MM.1S (cell line): ENCODE data around the gene CUL5.
A peak's percentile ranks its signal among the peaks of the same experiment; 100 is the strongest.
"Not testable (repeated sequence)": the region's sequence is repeated elsewhere in the genome, so short reads cannot be mapped to it uniquely, and the experiment has no call there.

ENCODE experiments used
- DNase-seq: peaks from one replicate; pipeline ENCODE4 v3.0.0-alpha.2; 2015
- H2AFZ ChIP-seq: fragments of 300-600 bp; sonication (generic); 2 replicates; pipeline ENCODE4 v1.6.0; 2016; ENCODE audit warnings: antibody characterized with exemption, low read length
- H3F3A ChIP-seq: fragments of 300-600 bp; sonication (generic); 2 replicates; pipeline ENCODE4 v1.6.1; 2016; ENCODE audit warnings: mild to moderate bottlenecking, antibody characterized with exemption, low read length, moderate library complexity, mixed read lengths; ENCODE audit not compliant: insufficient read depth
- H3K27ac ChIP-seq: fragments of 300-600 bp; sonication (generic); 2 replicates; pipeline ENCODE4 v1.5.1; 2016; ENCODE audit warnings: mild to moderate bottlenecking, low read length
- H3K27me3 ChIP-seq: fragments of 300-600 bp; sonication (generic); replicated peaks from 2 replicates; pipeline ENCODE4 v1.6.0; 2016; ENCODE audit warnings: low read length; ENCODE audit not compliant: insufficient read depth
- H3K36me3 ChIP-seq: fragments of 300-600 bp; sonication (generic); replicated peaks from 2 replicates; pipeline ENCODE4 v1.6.1; 2016; ENCODE audit warnings: mild to moderate bottlenecking, low read length, mixed read lengths; ENCODE audit not compliant: insufficient read depth
- H3K4me1 ChIP-seq: fragments of 300-600 bp; sonication (generic); 2 replicates; pipeline ENCODE4 v1.6.1; 2016; ENCODE audit warnings: low read length, mixed read lengths
- H3K4me2 ChIP-seq: fragments of 300-600 bp; sonication (generic); 2 replicates; pipeline ENCODE4 v1.6.0; 2016; ENCODE audit warnings: low read depth, low read length
- H3K4me3 ChIP-seq: fragments of 300-600 bp; sonication (generic); 2 replicates; pipeline ENCODE4 v1.5.1; 2016; ENCODE audit warnings: low read length, mixed read lengths
- H3K79me2 ChIP-seq: fragments of 300-600 bp; sonication (generic); 2 replicates; pipeline ENCODE4 v1.6.1; 2016; ENCODE audit warnings: mixed run types, low read length, mixed read lengths
- H3K9ac ChIP-seq: fragments of 300-600 bp; sonication (generic); 2 replicates; pipeline ENCODE4 v1.6.1; 2016; ENCODE audit warnings: low read length, mixed read lengths
- H3K9me2 ChIP-seq: fragments of 300-600 bp; sonication (generic); replicated peaks from 2 replicates; pipeline ENCODE4 v1.6.1; 2016; ENCODE audit warnings: mild to moderate bottlenecking, low read length, mixed read lengths; ENCODE audit not compliant: insufficient read depth
- H3K9me3 ChIP-seq: fragments of 300-600 bp; sonication (generic); replicated peaks from 2 replicates; pipeline ENCODE4 v1.6.1; 2016; ENCODE audit warnings: mild to moderate bottlenecking, low read length, mixed read lengths; ENCODE audit not compliant: insufficient read depth
- H4K20me1 ChIP-seq: fragments of 300-600 bp; sonication (generic); 2 replicates; pipeline ENCODE4 v1.6.1; 2016; ENCODE audit warnings: mild to moderate bottlenecking, low read length, moderate library complexity, mixed read lengths; ENCODE audit not compliant: insufficient read depth
- CTCF ChIP-seq: fragments of 300-600 bp; sonication (generic); IDR thresholded peaks from 2 replicates; pipeline ENCODE4 v1.5.1; 2016; ENCODE audit warnings: antibody characterized with exemption, low read length, mixed read lengths
- EZH2 ChIP-seq: fragments of 300-600 bp; sonication (generic); optimal IDR thresholded peaks from 2 replicates; pipeline ENCODE3; 2017; ENCODE audit warnings: low read depth, mild to moderate bottlenecking, antibody characterized with exemption, low read length, mixed read lengths
- EZH2phosphoT487 ChIP-seq: fragments of 300-600 bp; sonication (generic); IDR thresholded peaks from 2 replicates; pipeline ENCODE4 v1.6.1; 2018; ENCODE audit warnings: antibody characterized with exemption, low read length

CUL5 gene

DNA sequence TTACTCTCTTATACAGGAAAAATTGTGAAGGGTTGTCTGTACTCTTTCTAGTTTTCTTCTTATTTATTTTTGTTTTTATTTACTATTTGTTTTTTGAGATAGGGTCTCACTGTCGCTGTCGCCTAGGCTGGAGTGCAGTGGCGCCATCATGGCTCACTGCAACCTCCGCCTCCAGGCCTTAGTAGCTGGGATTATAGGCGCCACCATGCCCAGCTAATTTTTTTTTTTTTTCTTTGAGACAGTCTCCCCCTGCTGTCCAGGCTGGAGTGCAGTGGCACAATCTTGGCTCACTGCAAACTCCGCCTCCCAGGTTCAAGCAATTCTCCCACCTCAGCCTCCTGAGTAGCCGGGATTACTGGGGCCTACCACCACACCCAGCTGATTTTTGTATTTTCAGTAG lies 18.4 kb downstream of the CUL5 start:
- TF ChIP-seq EZH2 (no peak), EZH2phosphoT487 (no peak), CTCF (0 out of 2 replicates have a peak, but pooled peaks have one; percentile 7)
- H3K9ac ChIP-seq: no peak overlapping the region
- no peak overlapping the region for H2AFZ ChIP-seq
- no peak overlapping the region for H3K27ac ChIP-seq
- peaks cover 5% of the 10 kb centered on the region; the same call in 1 of the 2 replicates for H4K20me1 ChIP-seq
- no peak for DNase-seq
- peaks cover 93% of the 10 kb centered on the region for H3K79me2 ChIP-seq
- H3K27me3 ChIP-seq: no peaks in the 10 kb centered on the region
- H3K36me3 ChIP-seq: no peaks in the 10 kb centered on the region
- no peak overlapping the region for H3K4me2 ChIP-seq
- no peaks in the 10 kb centered on the region for H3K4me1 ChIP-seq
- H3F3A ChIP-seq: no peaks in the 10 kb centered on the region
- no peaks in the 10 kb centered on the region for H3K9me2 ChIP-seq
- H3K4me3 ChIP-seq: no peak overlapping the region
- H3K9me3 ChIP-seq: no peaks in the 10 kb centered on the region

DNA sequence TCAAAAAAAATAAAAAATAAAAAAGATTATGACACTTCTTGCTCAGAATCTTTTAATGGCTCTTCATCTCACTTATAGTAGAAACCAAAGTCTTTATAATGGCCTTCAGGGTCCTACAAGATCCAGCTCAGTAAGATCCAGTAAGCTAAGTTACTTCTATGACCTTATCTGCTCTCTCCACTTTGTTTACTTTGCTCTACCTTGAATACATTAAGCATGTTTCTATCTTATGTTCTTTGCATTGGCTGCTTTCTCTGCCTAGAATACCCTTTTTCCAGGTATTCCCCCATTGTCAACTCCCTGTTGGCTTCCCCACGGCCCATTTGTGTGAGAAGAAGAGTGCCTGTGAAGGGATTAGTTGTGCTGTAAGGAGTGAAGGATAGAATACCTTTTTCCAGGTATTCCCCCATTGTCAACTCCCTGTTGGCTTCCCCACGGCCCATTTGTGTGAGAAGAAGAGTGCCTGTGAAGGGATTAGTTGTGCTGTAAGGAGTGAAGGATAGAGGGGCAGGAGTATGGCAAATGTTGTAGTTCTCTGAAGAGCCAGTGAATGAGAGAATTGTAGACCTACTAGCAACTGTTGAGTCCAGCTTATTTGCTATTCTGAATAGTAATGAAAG lies 20.2 kb downstream of the CUL5 start:
- H3F3A ChIP-seq, H3K36me3 ChIP-seq, H3K4me3 ChIP-seq, DNase-seq, H2AFZ ChIP-seq, H3K4me2 ChIP-seq, H3K9me3 ChIP-seq, H3K9me2 ChIP-seq, H3K27ac ChIP-seq, H3K27me3 ChIP-seq, H4K20me1 ChIP-seq, H3K9ac ChIP-seq, H3K4me1 ChIP-seq: not testable (repeated sequence)
- H3K79me2 ChIP-seq: peaks cover 85% of the 10 kb centered on the region

DNA sequence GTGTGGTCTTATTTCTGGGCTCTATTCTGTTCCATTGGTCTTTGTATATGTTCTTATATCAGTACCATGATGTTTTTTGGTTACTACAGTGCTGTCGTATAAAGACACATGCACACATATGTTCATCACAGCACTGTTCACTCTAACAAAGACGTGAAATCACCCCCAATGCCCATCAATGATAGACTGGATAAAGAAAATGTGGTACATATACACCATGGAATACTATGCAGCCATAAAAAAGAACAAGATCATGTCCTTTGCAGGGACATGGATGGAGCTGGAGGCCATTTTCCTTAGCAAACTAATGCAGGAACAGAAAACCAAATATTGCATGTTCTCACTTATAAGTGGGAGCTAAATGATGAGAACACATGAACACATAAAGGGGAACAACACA lies 22.9 kb downstream of the CUL5 start:
- not testable (repeated sequence) for H3K27me3 ChIP-seq, H3K4me2 ChIP-seq, H3K9ac ChIP-seq, DNase-seq, H3K9me3 ChIP-seq, H3K36me3 ChIP-seq, H3K9me2 ChIP-seq, H4K20me1 ChIP-seq, H2AFZ ChIP-seq, H3K4me3 ChIP-seq, H3K27ac ChIP-seq, H3K4me1 ChIP-seq, H3F3A ChIP-seq
- H3K79me2 ChIP-seq: peaks cover 65% of the 10 kb centered on the region

DNA sequence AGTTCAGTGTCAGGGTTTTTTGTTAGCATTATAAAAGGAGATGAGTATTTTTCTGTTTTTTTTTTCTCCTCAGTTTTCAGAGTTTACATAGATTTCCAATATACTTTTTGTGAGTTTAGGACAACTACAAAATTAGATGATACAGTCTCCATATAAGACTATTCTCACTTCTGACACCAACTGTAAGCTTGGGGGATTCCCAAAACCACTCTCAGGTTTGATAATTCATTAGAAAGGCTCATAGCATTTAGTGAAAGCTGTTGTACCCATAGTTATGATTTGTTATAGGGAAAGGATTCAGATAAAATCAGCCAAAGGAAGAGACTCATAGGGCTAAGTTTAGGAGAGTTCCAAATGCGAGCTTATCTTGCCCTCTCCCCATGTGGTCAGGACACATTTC lies 24.1 kb downstream of the CUL5 start:
- H3K27ac ChIP-seq: no peak overlapping the region
- no peak overlapping the region for H3K4me2 ChIP-seq
- no peaks in the 10 kb centered on the region for H3K9me3 ChIP-seq
- H2AFZ ChIP-seq: no peak overlapping the region
- no peaks in the 10 kb centered on the region for H3K4me1 ChIP-seq
- H3K4me3 ChIP-seq: no peak overlapping the region
- no peaks in the 10 kb centered on the region for H3K27me3 ChIP-seq
- no peaks in the 10 kb centered on the region for H3F3A ChIP-seq
- H3K9me2 ChIP-seq: no peaks in the 10 kb centered on the region
- H3K9ac ChIP-seq: no peak overlapping the region
- no peak for DNase-seq
- H3K79me2 ChIP-seq: peaks cover 54% of the 10 kb centered on the region
- H3K36me3 ChIP-seq: 0 out of 2 replicates have a peak, but pooled peaks cover 2% of the 10 kb centered on the region
- H4K20me1 ChIP-seq: no peaks in the 10 kb centered on the region
- TF ChIP-seq EZH2 (no peak), EZH2phosphoT487 (no peak), CTCF (no peak)
